ENCODE results near the gene GCG. TPM values are rescaled to one million over a fixed set of nuclear protein-coding genes. Genes with fewer than 3 reads are reported as not detected.

GCG gene
- total RNA-seq, 4 donors from 2014 or later, result 5.0 to 209 (median 88.5) TPM

DNA sequence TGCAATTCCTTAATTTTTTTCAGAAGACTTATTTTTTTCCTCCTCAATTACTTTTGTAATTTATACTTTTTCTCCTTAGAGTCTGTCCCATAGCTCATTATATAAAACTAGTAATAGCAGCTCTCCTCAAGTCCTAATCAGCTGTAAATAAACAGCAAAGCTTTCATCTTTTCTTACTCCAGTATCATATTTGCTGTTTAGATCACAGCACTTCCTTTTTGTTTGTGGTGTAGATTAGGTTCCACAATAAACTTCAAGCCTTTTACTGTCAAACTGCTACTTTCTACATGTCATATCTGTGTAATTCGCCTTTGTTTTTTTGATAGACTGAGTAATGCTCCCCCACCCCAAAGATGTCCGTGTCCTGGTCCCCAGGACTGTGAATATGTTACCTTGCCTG is 25.5 kb downstream of the GCG start:
- Histone ChIP-seq H3K4me1 (no peaks in the 10 kb centered on the region), H3K4me3 (no peak overlapping the region), H3K36me3 (no peaks in the 10 kb centered on the region), H3K27me3 (no peaks in the 10 kb centered on the region), H3K27ac (no peak overlapping the region), H3K9me3 (no peaks in the 10 kb centered on the region)
- DNase-seq, result no peak
- no peak for TF ChIP-seq POLR2A (IDR thresholded peaks at IDR 0.05)
- TF ChIP-seq, protein P1, sequence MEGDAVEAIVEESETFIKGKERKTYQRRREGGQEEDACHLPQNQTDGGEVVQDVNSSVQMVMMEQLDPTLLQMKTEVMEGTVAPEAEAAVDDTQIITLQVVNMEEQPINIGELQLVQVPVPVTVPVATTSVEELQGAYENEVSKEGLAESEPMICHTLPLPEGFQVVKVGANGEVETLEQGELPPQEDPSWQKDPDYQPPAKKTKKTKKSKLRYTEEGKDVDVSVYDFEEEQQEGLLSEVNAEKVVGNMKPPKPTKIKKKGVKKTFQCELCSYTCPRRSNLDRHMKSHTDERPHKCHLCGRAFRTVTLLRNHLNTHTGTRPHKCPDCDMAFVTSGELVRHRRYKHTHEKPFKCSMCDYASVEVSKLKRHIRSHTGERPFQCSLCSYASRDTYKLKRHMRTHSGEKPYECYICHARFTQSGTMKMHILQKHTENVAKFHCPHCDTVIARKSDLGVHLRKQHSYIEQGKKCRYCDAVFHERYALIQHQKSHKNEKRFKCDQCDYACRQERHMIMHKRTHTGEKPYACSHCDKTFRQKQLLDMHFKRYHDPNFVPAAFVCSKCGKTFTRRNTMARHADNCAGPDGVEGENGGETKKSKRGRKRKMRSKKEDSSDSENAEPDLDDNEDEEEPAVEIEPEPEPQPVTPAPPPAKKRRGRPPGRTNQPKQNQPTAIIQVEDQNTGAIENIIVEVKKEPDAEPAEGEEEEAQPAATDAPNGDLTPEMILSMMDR (IDR thresholded peaks at IDR 0.05), result no peak

DNA sequence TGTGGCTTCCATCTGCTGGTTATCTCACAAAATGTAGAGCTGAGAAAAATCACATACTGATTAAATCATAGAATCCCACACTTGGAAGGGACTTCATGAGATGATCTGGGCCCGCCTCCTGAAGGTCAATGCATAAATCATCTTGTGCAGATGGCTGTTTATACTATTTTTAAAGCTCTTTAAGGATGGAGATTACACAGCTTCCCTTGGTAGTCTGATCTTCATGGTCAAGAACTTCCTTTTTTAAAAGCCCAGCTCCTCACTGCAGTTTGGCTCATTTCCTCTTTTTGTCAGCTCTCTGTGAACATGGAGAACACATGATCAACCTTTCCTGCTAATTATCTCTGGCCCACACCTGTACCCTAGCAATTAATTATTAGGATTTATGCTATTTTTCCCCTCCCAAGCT is 25.9 kb downstream of the GCG start:
- Histone ChIP-seq H3K27me3 (no peaks in the 10 kb centered on the region), H3K27ac (no peak overlapping the region), H3K9me3 (no peaks in the 10 kb centered on the region), H3K4me1 (no peaks in the 10 kb centered on the region), H3K36me3 (no peaks in the 10 kb centered on the region), H3K4me3 (no peak overlapping the region)
- TF ChIP-seq, protein P1 (IDR thresholded peaks at IDR 0.05), result no peak
- TF ChIP-seq POLR2A (IDR thresholded peaks at IDR 0.05), result no peak
- DNase-seq, result no peak

DNA sequence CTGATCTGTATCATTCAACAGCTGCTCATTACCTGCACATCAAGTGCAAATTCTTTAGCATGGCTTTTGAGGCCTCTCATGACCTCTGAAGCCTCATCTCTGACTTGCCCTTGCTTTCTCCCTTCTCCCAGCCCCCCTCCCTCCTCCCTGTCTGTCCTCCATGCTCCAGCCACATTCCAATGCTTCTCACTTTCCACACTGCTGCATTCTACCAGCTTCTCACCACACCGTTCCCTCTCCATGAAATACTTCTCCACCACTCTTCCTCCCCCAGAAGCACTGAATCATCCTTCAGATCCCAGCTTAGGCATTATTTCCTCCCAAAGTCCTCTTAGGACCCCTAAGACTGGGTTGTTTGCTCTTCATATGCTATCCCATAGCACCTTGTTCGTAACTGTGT is 26.9 kb downstream of the GCG start:
- H3K27ac ChIP-seq, result no peak overlapping the region
- no peaks in the 10 kb centered on the region for H3K36me3 ChIP-seq

DNA sequence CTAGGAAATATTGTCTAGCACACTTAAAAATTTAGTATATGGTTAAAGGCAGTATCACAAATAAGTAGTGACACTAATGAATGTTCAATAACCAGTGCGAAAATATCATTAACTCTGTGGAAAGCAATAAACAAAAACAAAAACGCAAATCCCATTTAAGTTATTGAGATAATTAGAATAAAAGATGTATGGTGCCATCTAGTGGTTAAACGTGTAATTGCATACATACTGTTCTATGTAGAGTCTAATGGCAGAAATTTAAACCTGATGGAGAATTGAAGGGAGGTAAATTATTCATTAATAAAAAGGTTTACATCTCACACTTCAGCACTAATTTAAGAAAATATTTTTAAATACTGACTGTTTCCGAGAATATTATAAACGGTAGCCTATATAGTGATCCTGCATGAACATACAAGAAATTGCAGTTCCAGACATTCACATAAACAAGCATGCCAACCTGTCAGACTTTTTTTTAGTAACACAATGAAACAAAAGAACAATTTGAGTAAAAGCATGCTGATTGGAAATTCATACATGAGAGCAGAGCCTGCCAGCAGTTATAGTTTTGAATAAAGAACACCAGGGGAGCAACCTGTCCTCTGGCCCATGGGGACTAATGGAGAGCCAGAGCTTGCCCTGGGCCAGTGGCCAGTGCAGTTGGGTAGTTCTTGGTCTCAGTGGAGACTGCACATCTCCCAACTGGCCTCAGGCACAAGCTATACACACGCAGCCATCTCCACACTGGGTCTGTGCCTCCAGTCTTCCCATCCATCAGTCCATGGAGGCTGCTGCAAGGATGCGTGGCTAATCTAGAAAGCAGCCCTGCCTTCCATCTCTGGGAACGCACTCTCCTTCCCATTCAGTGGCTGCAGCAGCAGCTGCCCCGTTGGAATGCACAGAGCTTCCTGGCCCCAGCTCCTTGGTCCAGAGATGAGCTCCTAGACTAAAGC is 28.0 kb downstream of the GCG start:
- Histone ChIP-seq H3K27ac (no peak overlapping the region), H3K9me3 (no peaks in the 10 kb centered on the region), H3K4me1 (peaks cover 0 to under 1% (median 0%) of the 10 kb centered on the region in 4 donors), H3K27me3 (no peaks in the 10 kb centered on the region), H3K36me3 (no peaks in the 10 kb centered on the region), H3K4me3 (no peak overlapping the region)
- DNase-seq, result no peak
- TF ChIP-seq, protein P1 (IDR thresholded peaks at IDR 0.05), result peak; percentile 39 to 89 (median 80)
- peak in 1 of 2 donors; percentile 26 for TF ChIP-seq POLR2A (IDR thresholded peaks at IDR 0.05)

More for the DNA sequence above, 26.9 kb downstream of the GCG start:
- Histone ChIP-seq H3K4me3 (no peak overlapping the region), H3K4me1 (no peaks in the 10 kb centered on the region), H3K27me3 (no peaks in the 10 kb centered on the region), H3K9me3 (no peaks in the 10 kb centered on the region)
- TF ChIP-seq, protein P1 (IDR thresholded peaks at IDR 0.05), result no peak
- TF ChIP-seq POLR2A (IDR thresholded peaks at IDR 0.05), result no peak
- DNase-seq, result no peak

DNA sequence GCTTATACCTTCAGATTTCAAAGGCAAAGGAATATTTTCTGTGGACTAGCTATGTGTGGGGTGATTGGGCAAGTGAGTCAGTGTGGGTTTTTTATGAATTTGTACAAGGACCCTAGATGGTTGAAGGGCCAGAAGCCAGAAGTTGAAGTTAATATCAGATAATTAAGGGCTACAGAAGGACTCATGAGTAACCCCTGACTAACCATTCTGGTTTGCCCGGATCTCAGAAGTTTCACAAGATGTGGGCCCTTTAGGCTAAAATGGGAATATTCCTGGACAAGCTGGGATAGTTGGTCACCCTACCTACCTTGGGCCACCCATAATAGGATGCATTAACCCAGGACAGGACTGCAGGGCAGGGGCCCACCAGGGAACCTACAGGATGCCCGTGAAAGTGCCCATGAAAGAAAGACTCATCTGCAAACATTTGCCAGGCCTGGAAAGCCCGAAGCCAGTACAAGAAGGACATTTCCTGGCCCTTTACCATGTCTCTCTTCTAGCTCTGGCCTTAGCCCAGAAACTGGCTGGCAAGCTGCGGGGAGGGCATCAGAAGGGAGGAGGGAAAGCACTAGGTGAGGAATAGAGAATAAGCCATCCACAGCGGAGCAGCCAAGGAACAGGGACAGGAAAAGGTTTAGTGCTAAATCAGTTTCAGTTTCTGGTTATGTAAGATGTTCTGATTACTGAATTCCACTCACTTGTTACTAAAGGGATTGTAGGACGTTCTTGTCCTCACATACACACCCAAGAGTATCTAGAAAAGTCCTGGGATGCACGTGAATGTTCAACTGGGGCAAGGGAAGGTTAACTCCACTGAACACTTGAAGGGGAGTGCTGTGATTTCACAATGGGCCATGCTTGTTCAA is 33.6 kb downstream of the GCG start:
- DNase-seq, result no peak
- no peaks in the 10 kb centered on the region for H3K36me3 ChIP-seq

More for the DNA sequence above, 33.6 kb downstream of the GCG start:
- Histone ChIP-seq H3K27me3 (no peaks in the 10 kb centered on the region), H3K4me3 (no peak overlapping the region), H3K27ac (peak overlapping the region in 1 of 4 donors; percentile 8), H3K4me1 (peaks cover 0 to 10% (median 0%) of the 10 kb centered on the region in 4 donors), H3K9me3 (no peaks in the 10 kb centered on the region)
- TF ChIP-seq POLR2A (IDR thresholded peaks at IDR 0.05), result no peak
- TF ChIP-seq, protein P1 (IDR thresholded peaks at IDR 0.05), result no peak
